Breast epithelium (tissue), 3 donors: Measurements from ENCODE around the gene PRPH.

Source experiments
- POLR2A ChIP-seq: fragments of 450-650 bp; IDR thresholded peaks from one replicate; pipeline ENCODE4 v1.6.1; 2016; ENCODE audit warnings: antibody characterized with exemption, mild to moderate bottlenecking, moderate library complexity
- POLR2AphosphoS5 ChIP-seq, 3 donors: sonication (generic); formaldehyde crosslinking; IDR thresholded peaks; one replicate each; pipeline ENCODE4 v1.6.1; 2017; ENCODE audit warnings: antibody characterized with exemption in 3 of 3
- TF ChIP-seq, protein P1 (sequence below), 3 donors: fragments of 450-650 bp; IDR thresholded peaks; one replicate each; pipeline ENCODE4 v1.5.1; 2016 to 2017; ENCODE audit warnings: antibody characterized with exemption in 3 of 3, mild to moderate bottlenecking in 3 of 3, moderate library complexity in 3 of 3

DNA sequence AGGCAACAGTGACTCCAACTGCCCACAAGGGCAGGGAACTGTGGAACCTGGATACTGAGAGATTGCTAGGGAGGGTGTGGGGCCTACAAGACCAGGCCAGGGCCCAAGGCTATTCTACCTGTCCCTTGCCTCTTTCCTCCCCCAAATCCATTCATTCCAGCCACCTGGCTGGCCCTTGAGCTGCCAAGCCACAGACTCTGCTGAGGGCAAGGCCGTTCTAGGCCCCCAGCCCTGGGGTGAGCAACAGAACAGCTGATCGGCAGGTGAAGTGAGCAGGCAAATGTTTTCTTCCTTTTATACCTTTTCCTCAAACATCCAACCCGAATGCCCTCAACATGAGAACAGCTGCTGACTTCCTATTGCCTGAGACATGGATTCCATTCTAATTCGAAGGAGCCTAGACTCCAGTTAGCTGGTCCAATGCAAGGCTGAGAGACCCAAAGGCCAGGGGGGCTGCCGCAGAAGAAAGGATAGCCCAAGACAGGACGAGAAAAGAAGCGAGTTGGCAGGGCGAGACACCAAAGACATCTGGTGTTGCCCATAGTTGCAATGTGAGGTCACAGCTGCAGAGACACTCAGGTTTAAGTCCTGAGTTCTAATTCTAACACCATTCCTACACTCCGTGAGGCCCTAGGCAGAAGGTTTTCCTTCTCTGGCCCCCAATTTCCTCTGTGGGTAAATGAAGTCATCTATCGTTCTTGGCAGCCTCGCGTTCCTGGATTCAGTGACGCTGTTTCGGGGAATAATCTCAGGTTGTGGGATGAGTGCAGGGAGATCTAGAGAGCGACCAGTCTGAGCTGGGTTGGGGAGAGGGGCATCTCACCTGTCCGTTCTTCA is 40.4 kb downstream of the PRPH start:
- TF ChIP-seq POLR2A (no peak), POLR2AphosphoS5 (IDR thresholded peaks at IDR 0.05) (no peak)
- TF ChIP-seq, protein P1, sequence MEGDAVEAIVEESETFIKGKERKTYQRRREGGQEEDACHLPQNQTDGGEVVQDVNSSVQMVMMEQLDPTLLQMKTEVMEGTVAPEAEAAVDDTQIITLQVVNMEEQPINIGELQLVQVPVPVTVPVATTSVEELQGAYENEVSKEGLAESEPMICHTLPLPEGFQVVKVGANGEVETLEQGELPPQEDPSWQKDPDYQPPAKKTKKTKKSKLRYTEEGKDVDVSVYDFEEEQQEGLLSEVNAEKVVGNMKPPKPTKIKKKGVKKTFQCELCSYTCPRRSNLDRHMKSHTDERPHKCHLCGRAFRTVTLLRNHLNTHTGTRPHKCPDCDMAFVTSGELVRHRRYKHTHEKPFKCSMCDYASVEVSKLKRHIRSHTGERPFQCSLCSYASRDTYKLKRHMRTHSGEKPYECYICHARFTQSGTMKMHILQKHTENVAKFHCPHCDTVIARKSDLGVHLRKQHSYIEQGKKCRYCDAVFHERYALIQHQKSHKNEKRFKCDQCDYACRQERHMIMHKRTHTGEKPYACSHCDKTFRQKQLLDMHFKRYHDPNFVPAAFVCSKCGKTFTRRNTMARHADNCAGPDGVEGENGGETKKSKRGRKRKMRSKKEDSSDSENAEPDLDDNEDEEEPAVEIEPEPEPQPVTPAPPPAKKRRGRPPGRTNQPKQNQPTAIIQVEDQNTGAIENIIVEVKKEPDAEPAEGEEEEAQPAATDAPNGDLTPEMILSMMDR (IDR thresholded peaks at IDR 0.05) = no peak
